ENCODE data around the gene CD151. TPM values are rescaled to one million over a fixed set of nuclear protein-coding genes. Genes with fewer than 3 reads are reported as not detected.

Gene CD151
- total and polyA plus RNA-seq, 4 donors: 31.6 to 264 (median 124) TPM

DNA sequence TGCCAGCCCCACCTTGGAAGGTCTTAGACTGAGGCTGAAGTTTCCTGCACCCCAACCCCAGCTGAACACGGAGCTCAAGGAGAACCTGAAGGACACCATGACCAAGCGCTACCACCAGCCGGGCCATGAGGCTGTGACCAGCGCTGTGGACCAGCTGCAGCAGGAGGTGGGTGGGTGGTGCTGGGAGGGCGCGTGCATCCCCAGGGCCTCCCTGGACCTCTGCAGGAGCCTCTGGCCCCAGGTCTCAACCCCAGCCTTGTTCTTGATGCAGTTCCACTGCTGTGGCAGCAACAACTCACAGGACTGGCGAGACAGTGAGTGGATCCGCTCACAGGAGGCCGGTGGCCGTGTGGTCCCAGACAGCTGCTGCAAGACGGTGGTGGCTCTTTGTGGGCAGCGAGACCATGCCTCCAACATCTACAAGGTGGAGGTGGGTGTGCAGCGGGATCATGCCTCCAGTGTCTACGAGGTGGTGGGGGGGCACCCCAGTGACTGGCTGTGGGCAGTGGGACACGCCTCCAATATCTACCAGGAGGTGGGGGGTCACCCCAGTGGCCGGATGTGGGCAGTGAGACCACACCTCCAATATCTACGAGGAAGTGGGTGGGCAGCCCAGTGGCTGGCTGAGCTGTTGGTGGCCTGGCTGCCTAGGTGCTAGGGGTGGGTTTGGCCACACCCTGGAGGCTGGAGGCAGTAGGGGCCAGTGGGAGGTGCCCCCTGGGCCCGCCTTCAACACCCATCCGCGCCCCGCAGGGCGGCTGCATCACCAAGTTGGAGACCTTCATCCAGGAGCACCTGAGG is 4.6 kb downstream of the CD151 start:
- no peak overlapping the region for H3K4me3 ChIP-seq (ENCODE audit: low read depth in 1 of 3, low read length in 3 of 3)
- H3K36me3 ChIP-seq (ENCODE audit: control insufficient read depth in 4 of 4, insufficient read depth in 3 of 4, low read depth in 1 of 4, low read length in 3 of 4): peaks cover 5 to 28% (median 11%) of the 10 kb centered on the region in 4 donors
- TF ChIP-seq HNF4G (IDR thresholded peaks at IDR 0.05) (no peak), FOXA1 (IDR thresholded peaks at IDR 0.05) (no peak), YY1 (IDR thresholded peaks at IDR 0.05) (no peak), TAF1 (conservative IDR thresholded peaks at IDR 0.05) (no peak), FOXA2 (IDR thresholded peaks at IDR 0.05) (no peak), NR2F2 (IDR thresholded peaks at IDR 0.05) (no peak), JUND (IDR thresholded peaks at IDR 0.05) (no peak), SP1 (IDR thresholded peaks at IDR 0.05) (no peak), EGR1 (IDR thresholded peaks at IDR 0.05; ENCODE audit: low read depth in 2 of 2) (no peak), GABPA (IDR thresholded peaks at IDR 0.05 in 1 of 2, conservative IDR thresholded peaks at IDR 0.05 in 1 of 2) (no peak), RAD21 (IDR thresholded peaks at IDR 0.05) (no peak), RXRA (IDR thresholded peaks at IDR 0.05) (no peak), HNF4A (conservative IDR thresholded peaks at IDR 0.05) (no peak)
- TF ChIP-seq, protein P1, sequence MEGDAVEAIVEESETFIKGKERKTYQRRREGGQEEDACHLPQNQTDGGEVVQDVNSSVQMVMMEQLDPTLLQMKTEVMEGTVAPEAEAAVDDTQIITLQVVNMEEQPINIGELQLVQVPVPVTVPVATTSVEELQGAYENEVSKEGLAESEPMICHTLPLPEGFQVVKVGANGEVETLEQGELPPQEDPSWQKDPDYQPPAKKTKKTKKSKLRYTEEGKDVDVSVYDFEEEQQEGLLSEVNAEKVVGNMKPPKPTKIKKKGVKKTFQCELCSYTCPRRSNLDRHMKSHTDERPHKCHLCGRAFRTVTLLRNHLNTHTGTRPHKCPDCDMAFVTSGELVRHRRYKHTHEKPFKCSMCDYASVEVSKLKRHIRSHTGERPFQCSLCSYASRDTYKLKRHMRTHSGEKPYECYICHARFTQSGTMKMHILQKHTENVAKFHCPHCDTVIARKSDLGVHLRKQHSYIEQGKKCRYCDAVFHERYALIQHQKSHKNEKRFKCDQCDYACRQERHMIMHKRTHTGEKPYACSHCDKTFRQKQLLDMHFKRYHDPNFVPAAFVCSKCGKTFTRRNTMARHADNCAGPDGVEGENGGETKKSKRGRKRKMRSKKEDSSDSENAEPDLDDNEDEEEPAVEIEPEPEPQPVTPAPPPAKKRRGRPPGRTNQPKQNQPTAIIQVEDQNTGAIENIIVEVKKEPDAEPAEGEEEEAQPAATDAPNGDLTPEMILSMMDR (IDR thresholded peaks at IDR 0.05; ENCODE audit: low read depth, low read length, missing input control): no peak
- TF ChIP-seq, protein P2, sequence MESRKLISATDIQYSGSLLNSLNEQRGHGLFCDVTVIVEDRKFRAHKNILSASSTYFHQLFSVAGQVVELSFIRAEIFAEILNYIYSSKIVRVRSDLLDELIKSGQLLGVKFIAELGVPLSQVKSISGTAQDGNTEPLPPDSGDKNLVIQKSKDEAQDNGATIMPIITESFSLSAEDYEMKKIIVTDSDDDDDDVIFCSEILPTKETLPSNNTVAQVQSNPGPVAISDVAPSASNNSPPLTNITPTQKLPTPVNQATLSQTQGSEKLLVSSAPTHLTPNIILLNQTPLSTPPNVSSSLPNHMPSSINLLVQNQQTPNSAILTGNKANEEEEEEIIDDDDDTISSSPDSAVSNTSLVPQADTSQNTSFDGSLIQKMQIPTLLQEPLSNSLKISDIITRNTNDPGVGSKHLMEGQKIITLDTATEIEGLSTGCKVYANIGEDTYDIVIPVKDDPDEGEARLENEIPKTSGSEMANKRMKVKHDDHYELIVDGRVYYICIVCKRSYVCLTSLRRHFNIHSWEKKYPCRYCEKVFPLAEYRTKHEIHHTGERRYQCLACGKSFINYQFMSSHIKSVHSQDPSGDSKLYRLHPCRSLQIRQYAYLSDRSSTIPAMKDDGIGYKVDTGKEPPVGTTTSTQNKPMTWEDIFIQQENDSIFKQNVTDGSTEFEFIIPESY (IDR thresholded peaks at IDR 0.05): no peak
- TF ChIP-seq, protein P3, sequence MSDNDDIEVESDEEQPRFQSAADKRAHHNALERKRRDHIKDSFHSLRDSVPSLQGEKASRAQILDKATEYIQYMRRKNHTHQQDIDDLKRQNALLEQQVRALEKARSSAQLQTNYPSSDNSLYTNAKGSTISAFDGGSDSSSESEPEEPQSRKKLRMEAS (IDR thresholded peaks at IDR 0.05): no peak
- TF ChIP-seq, protein P4, sequence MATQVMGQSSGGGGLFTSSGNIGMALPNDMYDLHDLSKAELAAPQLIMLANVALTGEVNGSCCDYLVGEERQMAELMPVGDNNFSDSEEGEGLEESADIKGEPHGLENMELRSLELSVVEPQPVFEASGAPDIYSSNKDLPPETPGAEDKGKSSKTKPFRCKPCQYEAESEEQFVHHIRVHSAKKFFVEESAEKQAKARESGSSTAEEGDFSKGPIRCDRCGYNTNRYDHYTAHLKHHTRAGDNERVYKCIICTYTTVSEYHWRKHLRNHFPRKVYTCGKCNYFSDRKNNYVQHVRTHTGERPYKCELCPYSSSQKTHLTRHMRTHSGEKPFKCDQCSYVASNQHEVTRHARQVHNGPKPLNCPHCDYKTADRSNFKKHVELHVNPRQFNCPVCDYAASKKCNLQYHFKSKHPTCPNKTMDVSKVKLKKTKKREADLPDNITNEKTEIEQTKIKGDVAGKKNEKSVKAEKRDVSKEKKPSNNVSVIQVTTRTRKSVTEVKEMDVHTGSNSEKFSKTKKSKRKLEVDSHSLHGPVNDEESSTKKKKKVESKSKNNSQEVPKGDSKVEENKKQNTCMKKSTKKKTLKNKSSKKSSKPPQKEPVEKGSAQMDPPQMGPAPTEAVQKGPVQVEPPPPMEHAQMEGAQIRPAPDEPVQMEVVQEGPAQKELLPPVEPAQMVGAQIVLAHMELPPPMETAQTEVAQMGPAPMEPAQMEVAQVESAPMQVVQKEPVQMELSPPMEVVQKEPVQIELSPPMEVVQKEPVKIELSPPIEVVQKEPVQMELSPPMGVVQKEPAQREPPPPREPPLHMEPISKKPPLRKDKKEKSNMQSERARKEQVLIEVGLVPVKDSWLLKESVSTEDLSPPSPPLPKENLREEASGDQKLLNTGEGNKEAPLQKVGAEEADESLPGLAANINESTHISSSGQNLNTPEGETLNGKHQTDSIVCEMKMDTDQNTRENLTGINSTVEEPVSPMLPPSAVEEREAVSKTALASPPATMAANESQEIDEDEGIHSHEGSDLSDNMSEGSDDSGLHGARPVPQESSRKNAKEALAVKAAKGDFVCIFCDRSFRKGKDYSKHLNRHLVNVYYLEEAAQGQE (IDR thresholded peaks at IDR 0.05): no peak
- TF ChIP-seq, protein P5, sequence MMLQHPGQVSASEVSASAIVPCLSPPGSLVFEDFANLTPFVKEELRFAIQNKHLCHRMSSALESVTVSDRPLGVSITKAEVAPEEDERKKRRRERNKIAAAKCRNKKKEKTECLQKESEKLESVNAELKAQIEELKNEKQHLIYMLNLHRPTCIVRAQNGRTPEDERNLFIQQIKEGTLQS (IDR thresholded peaks at IDR 0.05): no peak
- DNase-seq (ENCODE audit: low spot score): no peak
- 89% methylated on average over 22 of the region's 22 CpGs for WGBS
- no peaks in the 10 kb centered on the region for H3K27me3 ChIP-seq (ENCODE audit: control insufficient read depth in 4 of 4, insufficient read depth in 4 of 4, low read length in 3 of 4)
- H3K27ac ChIP-seq (ENCODE audit: low read depth in 1 of 2, low read length in 2 of 2): peak overlapping the region in 1 of 2 donors; percentile 37
- peaks cover 21 to 56% (median 37%) of the 10 kb centered on the region in 4 donors for H3K4me1 ChIP-seq (ENCODE audit: control insufficient read depth in 4 of 4, insufficient read depth in 4 of 4, low read length in 3 of 4)
- H3K9ac ChIP-seq (ENCODE audit: low read depth in 1 of 2, low read length in 2 of 2): no peak overlapping the region
- no peaks in the 10 kb centered on the region for H3K9me3 ChIP-seq (ENCODE audit: control insufficient read depth in 4 of 4, low read length in 3 of 4)

Measured in liver (tissue), 9 donors.